Inflammatory macrophage (primary cell): ENCODE results near the gene ZNF793.

ENCODE experiments used
- DNase-seq, 2 donors: peaks; one replicate each; pipeline ENCODE4 v3.0.0-alpha.2; 2020 to 2022
- total RNA-seq, 18 experiments: gene quantifications; one replicate each; lab custom pipeline; 2026; ENCODE audit warnings: mixed read lengths in 6 of 18, inconsistent platforms in 2 of 18; lab: John Stamatoyannopoulos, UW

ZNF793 gene
- total RNA-seq = 0.06 to 0.62 (median 0.24) reads per million in 18 experiments

DNA sequence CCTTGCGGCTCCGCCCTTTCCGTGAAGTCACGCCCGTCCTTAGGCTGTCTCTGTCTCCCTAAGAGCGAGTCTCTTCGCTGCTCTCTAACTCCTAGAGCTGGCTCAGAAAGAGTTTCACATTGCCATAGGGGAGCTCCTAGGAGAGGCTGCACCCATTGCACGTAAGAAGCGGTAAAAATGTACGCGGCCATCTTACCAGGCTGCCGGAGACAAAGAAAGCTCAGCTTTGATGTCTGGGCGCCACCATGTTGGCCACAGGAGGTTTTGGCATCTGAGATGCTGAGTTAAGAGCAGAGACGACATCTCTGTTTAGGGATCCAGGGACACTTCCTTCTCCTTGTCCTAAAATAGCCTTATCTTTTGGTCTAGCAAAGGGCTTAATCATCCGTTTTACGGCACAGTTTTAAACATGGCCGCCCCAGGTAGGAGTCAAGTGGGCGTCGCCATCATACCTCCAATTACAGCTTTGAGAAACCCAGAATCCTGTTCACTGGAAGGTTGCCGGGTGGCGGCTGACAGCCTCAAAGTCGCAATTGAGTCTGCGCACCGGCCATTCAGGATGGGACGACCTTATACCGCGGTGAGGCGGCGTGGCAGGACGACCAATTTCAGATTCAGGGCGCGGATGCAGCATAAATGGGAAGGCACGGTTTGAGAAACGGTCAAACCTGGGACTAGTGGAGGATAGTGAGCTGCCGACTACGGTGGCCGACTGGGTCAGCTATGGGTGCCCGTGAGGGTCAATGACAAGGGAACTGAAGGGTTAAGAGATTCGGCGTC, at the start of gene ZNF793:
Gene ZNF793 (plus strand): TSS at position 553 of the 780 bp plus-strand sequence. CDS start 16,501 bp downstream, outside the sequence.
- DNase-seq = no peak

DNA sequence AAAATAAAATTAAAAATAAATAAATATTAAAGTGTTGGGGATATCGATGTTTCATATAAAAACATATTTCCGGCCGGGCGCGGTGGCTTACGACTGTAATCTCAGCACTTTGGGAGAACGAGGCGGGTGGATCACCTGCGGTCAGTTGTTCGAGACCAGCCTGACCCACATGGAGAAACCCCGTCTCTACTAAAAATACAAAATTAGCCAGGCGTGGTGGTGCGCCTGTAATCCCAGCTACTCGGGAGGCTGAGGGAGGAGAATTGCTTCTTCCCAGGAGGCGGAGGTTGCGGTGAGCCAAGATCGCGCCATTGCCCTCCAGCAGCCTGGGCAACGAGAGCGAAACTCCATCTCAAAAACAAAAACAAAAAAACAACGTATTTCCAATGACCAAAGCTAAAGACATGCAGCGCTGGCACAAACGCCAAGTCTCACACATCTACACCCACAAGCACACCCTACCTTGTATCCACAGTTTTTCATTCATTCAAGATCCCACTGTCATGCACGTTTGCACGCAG, 40.4 kb upstream of the ZNF793 start:
- DNase-seq = no peak

DNA sequence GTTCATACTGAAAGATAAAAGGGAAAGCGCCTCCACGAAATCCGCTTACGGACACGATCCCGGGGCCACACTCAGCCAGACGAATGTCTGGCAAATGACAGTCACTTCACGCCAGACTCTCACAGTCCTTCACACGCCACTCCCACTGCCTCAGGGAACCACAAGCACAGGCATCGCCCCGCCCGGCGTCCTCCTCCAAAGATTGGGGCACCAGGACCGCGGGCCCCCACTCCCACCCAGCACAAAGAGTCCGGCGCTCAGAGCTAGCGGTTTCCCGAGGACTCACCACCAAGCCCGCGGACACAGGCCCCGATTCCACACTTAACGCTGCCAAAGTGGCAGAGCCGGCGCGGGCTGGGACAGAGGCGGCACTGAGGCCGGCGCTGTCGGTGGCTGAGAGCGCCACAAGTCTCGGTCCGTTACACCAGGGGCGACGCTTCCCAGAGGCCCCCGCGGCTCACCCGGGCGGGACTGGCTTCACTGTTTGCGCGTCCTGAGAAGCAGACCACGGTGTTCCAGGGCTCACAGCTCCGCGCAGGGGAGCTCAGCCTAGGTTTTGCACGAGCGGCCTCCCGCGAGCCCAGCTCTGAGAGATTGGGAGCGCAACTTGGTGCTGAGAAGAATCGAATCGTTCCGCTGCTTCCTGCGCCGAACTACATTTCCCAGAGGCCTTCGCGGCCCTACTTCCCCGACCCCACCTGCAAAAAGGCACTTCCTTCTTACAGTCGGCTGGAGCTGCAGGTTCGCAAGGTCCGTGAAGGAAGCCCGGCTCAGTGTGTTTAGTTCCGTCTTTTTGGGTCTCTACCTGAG, 39.7 kb upstream of the ZNF793 start, which contains the start of gene ZNF569:
Gene ZNF569 (minus strand): TSS at position 647 of the 810 bp plus-strand sequence. CDS start 22,523 bp downstream, outside the sequence.
- peak; percentile 83 to 86 for DNase-seq

DNA sequence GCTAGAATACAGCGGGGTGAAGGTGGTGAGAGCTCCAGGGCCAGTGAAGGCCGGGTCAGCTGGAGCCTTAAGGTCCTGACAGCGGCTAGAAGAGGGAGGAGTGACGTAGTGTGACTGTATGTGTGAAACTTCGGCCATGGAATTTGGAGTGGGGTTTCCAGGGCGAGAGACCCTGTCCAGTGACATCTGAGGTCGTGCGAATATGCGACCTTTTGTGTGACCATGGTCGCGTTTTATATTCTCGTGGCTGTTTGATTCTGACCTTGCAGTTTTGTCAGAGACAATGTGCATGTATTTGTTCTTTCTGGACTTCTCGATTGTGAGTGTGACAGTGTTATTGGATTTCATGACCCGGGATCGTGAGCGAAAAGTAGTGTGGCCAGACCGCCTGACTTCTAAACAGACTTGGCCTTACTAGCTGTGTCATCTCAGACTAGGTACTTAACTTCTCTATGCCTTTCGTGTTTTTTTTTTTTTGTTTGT, 39.1 kb upstream of the ZNF793 start:
- DNase-seq = no peak

DNA sequence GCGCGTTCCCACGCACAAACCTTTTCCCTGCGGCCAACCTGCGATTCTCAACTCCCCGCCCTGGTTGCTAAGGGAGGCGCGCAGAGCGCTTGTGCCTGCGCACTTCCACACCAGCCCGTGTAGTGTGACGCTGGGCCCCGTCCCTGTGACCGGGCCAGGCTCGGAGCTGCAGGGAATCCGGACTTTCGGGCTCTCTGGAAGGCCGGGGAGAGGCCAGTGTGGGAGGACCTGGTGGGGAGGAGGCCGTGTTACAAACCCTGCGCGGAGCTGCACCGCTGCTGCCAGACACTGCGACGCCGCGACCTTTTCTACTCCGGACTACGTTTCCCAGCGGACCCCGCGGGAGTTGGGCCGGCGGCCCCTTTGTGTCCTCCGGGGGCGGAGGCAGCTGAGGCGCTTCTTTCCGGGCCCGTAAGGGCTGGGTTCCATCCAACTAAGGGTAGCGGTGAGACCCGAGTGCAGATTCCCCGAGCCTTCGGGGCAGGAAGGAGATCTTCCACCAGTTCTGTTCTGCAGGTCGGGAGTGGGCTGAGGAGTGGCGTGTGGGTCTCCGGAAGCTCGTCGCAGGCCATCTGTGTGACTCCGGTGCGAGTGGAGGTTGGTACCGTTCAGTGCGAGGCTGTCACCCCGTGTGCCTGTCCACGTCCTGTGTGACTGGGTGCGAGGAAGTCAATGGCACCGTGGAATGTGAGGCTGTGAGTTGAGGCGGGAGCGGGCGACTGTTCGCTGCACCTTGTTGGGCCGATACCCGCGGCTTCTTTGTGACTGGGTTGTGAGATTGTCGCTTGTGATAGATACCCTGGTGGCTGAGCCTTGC, 37.6 kb upstream of the ZNF793 start, which contains the start of gene ZNF570:
Gene ZNF570 (plus strand): TSS at position 396 of the 817 bp plus-strand sequence. CDS start 999 bp downstream, outside the sequence.
- peak; percentile 85 to 86 for DNase-seq

DNA sequence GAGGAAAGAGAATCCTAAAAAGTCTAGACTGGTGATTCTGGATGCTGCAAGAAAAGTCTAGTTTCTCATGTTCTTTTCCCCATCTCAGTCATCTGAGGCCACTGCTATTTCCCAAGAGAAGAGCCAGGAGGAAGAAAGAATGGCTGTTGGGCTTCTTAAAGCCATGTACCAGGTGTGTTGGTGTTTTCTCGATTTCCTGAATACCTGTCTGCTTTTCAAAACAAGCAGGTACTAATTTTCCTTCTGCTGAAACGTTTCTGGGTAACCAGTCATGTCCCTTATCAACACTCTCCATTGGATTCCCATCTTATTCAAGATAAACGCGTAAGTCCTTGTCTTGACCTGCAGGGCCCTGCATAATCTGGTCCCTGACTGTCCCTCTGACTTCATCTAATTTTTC, 36.5 kb upstream of the ZNF793 start:
- no peak for DNase-seq

DNA sequence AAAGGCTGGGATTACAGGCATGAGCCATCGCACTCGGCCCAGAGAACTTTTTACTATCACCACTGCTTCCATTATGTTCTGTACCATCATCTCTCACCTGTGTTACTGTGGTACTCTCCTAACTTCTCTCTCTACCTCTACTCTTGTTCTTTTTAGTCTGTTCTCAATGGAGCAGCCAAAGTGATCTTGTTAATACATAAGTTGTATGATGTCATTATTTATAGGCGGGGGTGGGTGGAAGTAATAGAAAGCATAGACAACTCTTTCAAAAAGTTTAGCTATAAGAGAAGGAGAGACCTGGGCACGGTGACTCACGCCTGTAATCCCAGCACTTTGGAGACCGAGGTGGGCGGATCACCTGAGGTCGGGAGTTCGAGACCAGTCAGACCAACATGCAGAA, 34.6 kb upstream of the ZNF793 start:
- no peak for DNase-seq

DNA sequence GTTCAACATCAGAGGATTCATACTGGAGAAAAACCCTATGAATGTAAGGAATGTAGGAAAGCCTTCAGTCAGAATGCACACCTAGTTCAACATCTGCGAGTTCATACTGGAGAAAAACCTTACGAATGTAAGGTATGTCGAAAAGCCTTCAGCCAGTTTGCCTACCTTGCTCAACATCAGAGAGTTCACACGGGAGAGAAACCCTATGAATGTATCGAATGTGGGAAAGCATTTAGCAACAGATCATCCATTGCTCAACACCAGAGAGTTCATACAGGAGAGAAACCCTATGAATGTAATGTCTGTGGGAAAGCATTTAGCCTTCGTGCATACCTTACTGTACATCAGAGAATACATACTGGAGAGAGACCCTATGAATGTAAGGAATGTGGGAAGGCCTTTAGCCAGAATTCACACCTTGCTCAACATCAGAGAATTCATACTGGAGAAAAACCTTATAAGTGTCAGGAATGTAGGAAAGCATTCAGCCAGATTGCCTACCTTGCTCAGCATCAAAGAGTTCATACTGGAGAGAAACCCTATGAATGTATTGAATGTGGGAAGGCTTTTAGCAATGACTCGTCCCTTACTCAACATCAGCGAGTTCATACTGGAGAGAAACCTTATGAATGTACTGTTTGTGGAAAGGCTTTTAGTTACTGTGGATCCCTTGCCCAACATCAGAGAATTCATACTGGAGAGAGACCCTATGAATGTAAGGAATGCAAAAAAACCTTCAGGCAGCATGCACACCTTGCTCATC, 22.2 kb upstream of the ZNF793 start:
- no peak for DNase-seq

DNA sequence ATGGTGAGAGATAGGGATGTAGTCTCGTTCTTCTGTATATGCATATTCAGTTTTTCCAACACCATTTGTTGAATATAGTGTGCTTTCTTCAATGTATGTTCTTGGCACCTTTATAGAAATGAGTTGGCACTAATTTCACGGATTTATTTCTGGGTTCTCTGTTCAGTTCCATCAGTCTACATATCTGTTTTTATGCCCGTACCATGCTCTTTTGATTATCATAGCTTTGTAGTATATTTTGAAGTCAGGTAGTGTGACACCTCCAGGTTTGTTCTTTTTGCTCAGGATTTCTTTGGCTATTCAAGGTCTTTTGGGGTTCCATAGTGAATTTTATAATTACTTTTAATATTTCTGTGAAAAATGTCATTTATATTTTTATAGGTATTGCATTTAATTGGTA, 14.5 kb upstream of the ZNF793 start:
- no peak for DNase-seq

DNA sequence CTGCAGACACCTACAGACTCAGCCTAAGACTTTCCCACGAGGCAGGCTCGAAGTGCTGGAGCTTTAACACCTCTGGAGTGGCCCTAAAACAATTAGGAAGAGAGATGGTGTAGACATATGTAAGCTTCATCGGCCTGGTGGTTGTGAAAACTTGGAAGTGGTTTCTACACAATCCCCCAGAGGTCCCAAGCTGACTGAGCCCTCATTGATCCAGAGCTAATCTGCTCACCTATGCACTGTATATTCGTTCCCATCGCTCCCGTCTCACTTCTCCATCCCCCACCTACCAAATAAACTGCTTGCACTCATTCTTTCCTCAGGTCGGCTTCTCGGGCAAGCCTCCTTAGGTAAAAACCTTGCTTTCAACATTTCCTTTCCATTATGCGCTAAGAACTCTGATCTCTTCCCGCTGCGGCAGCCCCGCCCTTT, 767 bp upstream of the ZNF793 start:
- no peak for DNase-seq

DNA sequence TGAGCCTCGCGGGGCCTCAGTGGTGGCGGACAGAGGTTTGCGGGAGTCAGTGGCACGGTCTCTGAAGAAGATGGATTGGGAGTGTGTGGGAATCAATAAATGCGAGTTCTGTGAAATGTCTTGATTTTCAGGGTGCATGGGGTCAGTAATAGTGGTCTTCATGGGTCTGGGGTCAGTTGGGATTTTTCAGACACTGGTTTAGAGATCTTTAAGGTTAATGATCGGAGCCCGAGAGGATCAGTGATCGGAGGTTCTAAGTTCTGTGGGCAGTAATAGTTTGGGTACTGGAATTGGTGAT, 377 bp downstream of the ZNF793 start:
- no peak for DNase-seq

DNA sequence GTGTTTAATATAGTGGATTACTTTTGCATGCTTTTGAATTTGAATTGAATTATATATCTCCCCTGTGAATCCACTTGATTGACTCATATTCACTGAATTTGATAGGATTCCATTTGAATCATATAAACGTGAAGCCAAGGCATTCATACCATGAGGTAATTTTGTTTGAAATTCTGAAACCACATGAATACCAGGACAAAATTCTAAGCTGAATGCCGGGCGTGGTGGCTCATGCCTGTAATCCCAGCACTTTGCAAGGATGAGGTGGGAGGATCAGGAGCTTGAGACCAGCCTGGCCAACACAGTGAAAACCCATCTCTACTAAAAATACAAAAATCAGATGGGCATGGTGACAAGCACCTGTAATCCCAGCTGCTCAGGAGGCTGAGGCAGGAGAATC, 4.4 kb downstream of the ZNF793 start:
- no peak for DNase-seq

DNA sequence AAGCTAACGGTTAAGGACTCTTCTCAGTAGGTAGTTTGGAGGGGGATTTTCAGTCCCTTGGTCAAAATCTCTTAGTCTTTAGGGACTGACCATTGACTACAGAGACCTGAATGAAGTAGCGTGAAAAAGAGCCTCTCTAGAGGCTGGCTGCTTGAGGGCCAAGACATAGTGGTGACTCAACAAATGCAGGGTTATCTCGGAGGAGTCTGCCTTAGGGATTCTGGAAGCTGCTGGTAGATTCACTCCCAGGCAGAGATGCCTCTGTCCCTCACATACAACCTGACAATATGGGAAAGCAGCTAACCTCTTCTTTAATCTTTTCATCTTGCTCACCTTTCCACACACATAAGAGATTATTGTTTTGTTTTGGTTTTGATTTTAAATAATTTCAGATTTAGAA, 5.1 kb downstream of the ZNF793 start:
- no peak for DNase-seq

DNA sequence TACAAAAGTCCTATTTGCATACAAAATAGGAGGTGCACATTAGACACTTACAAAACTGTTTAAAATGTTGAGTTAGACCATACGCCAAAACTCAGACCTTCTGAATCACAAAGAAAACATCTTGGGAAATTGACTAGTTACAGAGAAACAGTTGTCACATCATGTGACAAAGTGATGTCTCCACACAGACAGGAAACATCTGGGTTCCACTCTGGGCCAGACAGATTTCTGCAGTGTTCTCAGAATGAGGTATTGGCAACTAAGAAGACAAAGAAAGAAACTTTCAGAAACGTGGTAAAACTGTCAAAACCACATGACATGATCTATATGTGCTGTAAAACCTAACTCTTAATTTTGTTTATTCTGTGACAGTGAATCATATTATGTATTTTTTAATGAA, 6.7 kb downstream of the ZNF793 start:
- no peak for DNase-seq

DNA sequence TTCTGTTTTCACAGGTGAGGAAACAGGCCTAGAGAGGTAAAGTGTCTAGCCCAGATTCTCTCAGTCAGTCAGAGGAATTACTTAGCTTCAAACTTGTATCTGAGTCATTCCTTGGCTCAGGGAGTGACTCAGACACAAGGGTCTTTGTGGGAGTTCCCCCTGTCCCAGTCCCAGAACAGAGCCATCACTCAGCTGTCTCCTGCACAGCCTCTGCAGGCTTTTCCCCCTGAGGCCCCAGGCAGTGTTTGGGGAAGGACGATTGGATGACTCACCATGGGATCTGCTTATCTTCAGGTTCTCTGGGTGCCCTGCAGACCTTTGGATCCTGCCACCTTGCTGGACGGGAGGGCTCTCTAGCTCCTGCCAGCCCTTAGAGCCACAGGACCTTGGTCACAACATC, 13.2 kb downstream of the ZNF793 start:
- no peak for DNase-seq

DNA sequence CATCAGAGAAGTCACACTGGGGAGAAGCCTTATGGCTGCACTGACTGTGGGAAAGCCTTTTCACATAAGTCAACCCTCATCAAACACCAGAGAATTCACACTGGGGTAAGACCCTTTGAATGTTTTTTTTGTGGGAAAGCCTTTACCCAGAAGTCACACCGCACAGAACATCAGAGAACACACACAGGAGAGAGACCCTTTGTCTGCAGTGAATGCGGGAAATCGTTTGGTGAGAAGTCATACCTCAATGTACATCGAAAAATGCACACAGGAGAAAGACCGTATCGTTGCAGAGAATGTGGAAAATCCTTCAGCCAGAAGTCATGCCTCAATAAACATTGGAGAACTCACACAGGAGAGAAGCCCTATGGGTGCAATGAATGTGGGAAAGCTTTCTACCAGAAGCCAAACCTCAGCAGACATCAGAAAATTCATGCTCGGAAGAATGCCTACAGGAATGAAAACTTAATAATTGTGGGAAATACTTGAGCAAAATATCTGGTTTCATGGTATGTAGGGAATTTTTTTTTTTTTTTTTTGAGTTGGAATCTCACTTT, 30.7 kb downstream of the ZNF793 start:
- DNase-seq = no peak

DNA sequence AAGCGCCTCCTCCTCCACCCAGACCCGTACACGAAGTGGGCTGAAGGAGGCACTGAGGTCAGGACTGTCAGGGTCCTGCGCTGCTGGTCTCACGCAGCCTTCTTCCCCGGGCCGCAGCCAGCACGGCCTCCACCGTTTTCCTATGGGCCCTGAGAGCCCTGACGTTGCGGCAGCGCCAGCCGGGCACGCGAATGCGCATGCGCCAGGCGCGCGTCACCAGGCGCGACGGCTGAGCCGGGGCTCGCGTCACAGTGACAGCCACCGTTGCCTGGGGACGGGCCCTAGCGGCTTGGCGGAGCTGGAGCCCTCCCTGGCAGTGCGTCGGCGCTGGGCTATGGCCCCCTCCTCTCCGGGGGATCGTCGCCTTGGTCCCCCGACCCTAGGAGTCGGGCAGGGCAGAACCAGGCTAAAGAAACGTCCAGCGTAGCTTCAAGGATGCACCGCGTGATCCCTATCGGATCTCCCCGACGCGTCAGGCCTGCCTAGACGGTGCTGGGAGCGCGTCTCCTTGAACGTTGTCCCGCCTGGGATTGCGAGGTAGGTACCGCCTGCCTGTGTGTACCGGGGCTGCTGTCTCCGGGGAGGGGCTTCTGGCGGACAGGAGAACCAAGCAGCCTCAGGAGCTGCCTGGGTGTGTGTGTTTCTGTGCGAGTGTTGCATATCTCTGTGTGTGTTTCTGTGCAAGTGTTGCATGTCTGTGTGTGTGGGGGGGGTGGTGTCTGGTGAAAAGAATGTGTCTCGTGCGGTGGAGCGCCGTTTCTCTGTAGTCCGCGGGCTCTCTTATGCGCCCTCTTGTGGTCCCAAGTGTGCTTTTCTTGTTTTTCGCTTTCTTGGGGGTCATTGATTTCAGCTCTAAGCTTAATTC, 44.6 kb downstream of the ZNF793 start:
- DNase-seq = peak; percentile 70 to 80

DNA sequence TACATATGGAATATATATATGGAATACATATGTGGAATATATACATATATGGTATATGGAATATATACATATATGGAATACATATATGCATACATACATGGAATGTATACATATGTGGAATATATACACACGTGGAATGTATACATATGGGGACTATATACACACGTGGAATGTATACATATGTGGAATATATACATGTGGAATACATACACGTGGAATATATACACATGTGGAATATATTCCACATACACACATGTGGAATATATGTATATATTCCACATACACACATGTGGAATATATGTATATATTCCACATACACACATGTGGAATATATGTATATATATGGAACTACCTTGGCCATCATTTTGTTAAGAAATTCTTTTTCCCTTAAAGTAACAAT, 56.8 kb downstream of the ZNF793 start:
- DNase-seq = no peak

DNA sequence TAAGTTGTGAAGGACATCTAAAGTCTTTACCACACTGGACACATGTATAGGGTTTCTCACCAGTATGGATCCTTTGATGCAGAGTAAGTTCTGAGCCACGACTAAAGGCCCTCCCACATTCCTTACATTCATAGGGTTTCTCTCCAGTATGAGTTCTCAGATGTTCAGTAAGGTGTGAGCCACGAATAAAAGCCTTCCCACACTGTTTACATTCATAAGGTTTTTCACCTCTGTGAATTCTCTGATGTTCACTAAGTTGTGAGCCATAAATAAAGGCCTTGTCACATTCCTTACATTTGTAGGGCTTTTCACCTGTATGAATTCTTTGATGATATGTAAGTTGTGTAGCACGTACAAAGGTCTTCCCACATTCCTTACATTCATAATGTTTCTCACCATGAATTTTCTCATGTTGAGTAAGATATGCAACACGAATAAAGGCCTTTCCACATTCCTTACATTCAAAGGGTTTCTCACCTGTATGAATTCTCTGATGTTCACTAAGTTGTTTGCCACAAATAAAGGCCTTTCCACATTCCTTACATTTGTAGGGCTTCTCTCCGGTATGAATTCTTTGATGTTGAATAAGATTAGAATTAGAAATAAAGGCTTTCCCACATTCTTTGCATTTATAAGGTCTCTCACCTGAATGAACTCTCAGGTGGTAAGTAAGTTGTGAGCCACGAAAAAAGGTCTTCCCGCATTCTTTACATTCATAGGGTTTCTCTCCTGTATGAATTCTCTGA, 58.1 kb downstream of the ZNF793 start:
- DNase-seq = no peak

DNA sequence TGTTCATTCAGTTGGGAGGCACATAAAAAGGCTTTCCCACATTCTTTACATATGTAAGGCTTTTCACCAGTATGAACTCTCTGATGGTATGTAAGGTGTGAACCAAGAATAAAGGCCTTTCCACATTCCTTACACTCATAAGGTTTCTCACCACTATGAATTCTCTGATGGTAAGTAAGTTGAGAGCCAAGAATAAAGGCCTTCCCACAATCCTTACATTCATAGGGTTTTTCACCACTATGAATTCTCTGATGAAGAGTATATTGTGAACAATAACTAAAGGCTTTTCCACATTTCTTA, 58.6 kb downstream of the ZNF793 start:
- DNase-seq = no peak
